HG02763 (cell line): ENCODE results near the gene FOXL2NB.

Experiments
- ATAC-seq: cut with Tn5 transposase; IDR thresholded peaks from one replicate; pipeline ENCODE4 v1.9.1; 2021; ENCODE audit warnings: mild to moderate bottlenecking, moderate library complexity; ENCODE audit not compliant: unreplicated experiment

FOXL2NB gene

GRCh38 chr3:138987181-138987580 lies 40.2 kb downstream of the FOXL2NB start:
- no peak for ATAC-seq

GRCh38 chr3:138995706-138996105 lies 48.7 kb downstream of the FOXL2NB start:
- ATAC-seq = no peak
